Vagina (tissue), 2 donors: ENCODE data around the gene SERPINB2. TPM values are rescaled to one million over a fixed set of nuclear protein-coding genes. Genes with fewer than 3 reads are reported as not detected.
"Not testable (repeated sequence)": the region's sequence is repeated elsewhere in the genome, so short reads cannot be mapped to it uniquely, and the experiment has no call there.

Experiments
- DNase-seq, 2 donors: peaks; one replicate each; pipeline ENCODE4 v3.0.0-alpha.2; 2017; ENCODE audit errors: extremely low spot score in 2 of 2
- H3K27ac ChIP-seq: fragments of 200-600 bp; sonication (generic); one replicate; pipeline ENCODE4 v1.5.1; 2019
- H3K27me3 ChIP-seq: fragments of 200-600 bp; sonication (generic); one replicate; pipeline ENCODE4 v1.5.1; 2019
- H3K36me3 ChIP-seq, 2 donors: fragments of 200-600 bp; sonication (generic); one replicate each; pipeline ENCODE4 v1.5.1; 2017 to 2019
- H3K4me1 ChIP-seq: fragments of 200-600 bp; sonication (generic); one replicate; pipeline ENCODE4 v1.5.1; 2019
- H3K4me3 ChIP-seq, 2 donors: fragments of 200-600 bp; sonication (generic); 1 replicate in 1 of 2; 2 replicates in 1 of 2; pipeline ENCODE4 v1.5.1; 2016 to 2019
- H3K9me3 ChIP-seq: fragments of 200-600 bp; sonication (generic); one replicate; pipeline ENCODE4 v1.5.1; 2019
- CTCF ChIP-seq, 3 experiments: fragments of 450-650 bp in 2 of 3; fragments of 200-600 bp in 1 of 3; sonication (generic) in 1 of 3; IDR thresholded peaks; one replicate each; pipeline ENCODE4 v1.5.1; 2017 to 2019; ENCODE audit warnings: antibody characterized with exemption in 3 of 3, mild to moderate bottlenecking in 2 of 3, moderate library complexity in 2 of 3
- POLR2A ChIP-seq, 2 donors: fragments of 450-650 bp; IDR thresholded peaks; one replicate each; pipeline ENCODE4 v1.6.1; 2017; ENCODE audit warnings: antibody characterized with exemption in 2 of 2, mild to moderate bottlenecking in 2 of 2, moderate library complexity in 2 of 2
- POLR2AphosphoS5 ChIP-seq, 2 donors: sonication (generic); formaldehyde crosslinking; IDR thresholded peaks; one replicate each; pipeline ENCODE4 v1.9.0; 2017; ENCODE audit warnings: antibody characterized with exemption in 2 of 2, mild to moderate bottlenecking in 2 of 2, low read depth in 1 of 2; ENCODE audit not compliant: insufficient read depth in 1 of 2
- intact Hi-C: fragments of 100-400 bp; cut with DNase I; formaldehyde crosslinking; loops from one replicate; pipeline ENCODE4 v1.15.1; 2023
- total RNA-seq: library from RNA; depleted of rRNA; stranded (reverse); fragments of >200 nt; gene quantifications from one replicate; pipeline ENCODE4 v1.2.3, GENCODE V29; 2016

SERPINB2 gene
- total RNA-seq, 1 donor from 2014 or later = 25.5 TPM

GRCh38 chr18:63930773-63931354, 43.4 kb downstream of the SERPINB2 start:
- H3K27ac ChIP-seq = no peak overlapping the region
- peaks cover 2% of the 10 kb centered on the region for H3K4me1 ChIP-seq
- H3K4me3 ChIP-seq = no peak overlapping the region
- TF ChIP-seq POLR2A (IDR thresholded peaks at IDR 0.05) (no peak), CTCF (IDR thresholded peaks at IDR 0.05) (no peak), POLR2AphosphoS5 (IDR thresholded peaks at IDR 0.05; ENCODE audit: insufficient read depth in 1 of 2, low read depth in 1 of 2) (no peak)
- intact Hi-C loops = no loop called here
- no peaks in the 10 kb centered on the region for H3K9me3 ChIP-seq
- H3K27me3 ChIP-seq = no peaks in the 10 kb centered on the region
- DNase-seq = no peak
- H3K36me3 ChIP-seq = no peaks in the 10 kb centered on the region

GRCh38 chr18:63936156-63936931, 48.8 kb downstream of the SERPINB2 start:
- H3K27me3 ChIP-seq = no peaks in the 10 kb centered on the region
- H3K27ac ChIP-seq = no peak overlapping the region

GRCh38 chr18:63936932-63937393, 49.5 kb downstream of the SERPINB2 start:
- Histone ChIP-seq H3K4me3 (peak overlapping the region; percentile 52 to 54), H3K4me1 (peaks cover 13% of the 10 kb centered on the region), H3K27me3 (no peaks in the 10 kb centered on the region), H3K27ac (no peak overlapping the region), H3K36me3 (no peaks in the 10 kb centered on the region), H3K9me3 (no peaks in the 10 kb centered on the region)
- no peak for TF ChIP-seq POLR2A (IDR thresholded peaks at IDR 0.05)
- no peak for TF ChIP-seq CTCF (IDR thresholded peaks at IDR 0.05)
- TF ChIP-seq POLR2AphosphoS5 (IDR thresholded peaks at IDR 0.05; ENCODE audit: insufficient read depth in 1 of 2, low read depth in 1 of 2) = no peak
- intact Hi-C loops = no loop called here
- DNase-seq = no peak

More at GRCh38 chr18:63936156-63936931, 48.8 kb downstream of the SERPINB2 start:
- Histone ChIP-seq H3K36me3 (no peaks in the 10 kb centered on the region), H3K9me3 (no peaks in the 10 kb centered on the region), H3K4me3 (peak overlapping the region; percentile 52 to 54), H3K4me1 (peaks cover 13% of the 10 kb centered on the region)
- DNase-seq = no peak
- TF ChIP-seq POLR2AphosphoS5 (IDR thresholded peaks at IDR 0.05; ENCODE audit: insufficient read depth in 1 of 2, low read depth in 1 of 2) (peak; percentile 27), CTCF (IDR thresholded peaks at IDR 0.05) (peak; percentile 42 to 65 (median 53)), POLR2A (IDR thresholded peaks at IDR 0.05) (no peak)
- intact Hi-C loops = no loop called here

GRCh38 chr18:63940008-63940407, 52.5 kb downstream of the SERPINB2 start:
- Histone ChIP-seq H3K27ac (no peak overlapping the region), H3K36me3 (no peaks in the 10 kb centered on the region), H3K9me3 (no peaks in the 10 kb centered on the region), H3K27me3 (no peaks in the 10 kb centered on the region), H3K4me3 (no peak overlapping the region), H3K4me1 (peaks cover 13% of the 10 kb centered on the region)
- no peak for DNase-seq
- intact Hi-C loops = no loop called here
- TF ChIP-seq CTCF (IDR thresholded peaks at IDR 0.05) = no peak
- no peak for TF ChIP-seq POLR2AphosphoS5 (IDR thresholded peaks at IDR 0.05; ENCODE audit: insufficient read depth in 1 of 2, low read depth in 1 of 2)
- TF ChIP-seq POLR2A (IDR thresholded peaks at IDR 0.05) = no peak

- intact Hi-C loops, H3K27me3 ChIP-seq, H3K36me3 ChIP-seq, H3K9me3 ChIP-seq, H3K4me3 ChIP-seq, H3K27ac ChIP-seq, DNase-seq: not testable (repeated sequence)
- H3K4me1 ChIP-seq = peaks cover 13% of the 10 kb centered on the region
Measured at GRCh38 chr18:63940543-63941050, 53.1 kb downstream of the SERPINB2 start.
